LNCAP (cell line): Measurements from ENCODE around the gene RPUSD2.

Experiments
- CTCF ChIP-seq: fragments of 450-650 bp; IDR thresholded peaks from 2 replicates; pipeline ENCODE4 v1.5.1; 2017; ENCODE audit warnings: mild to moderate bottlenecking

RPUSD2 gene

GRCh38 chr15:40593588-40594428 is 24.7 kb downstream of the RPUSD2 start, which contains the start of gene KNL1:
Gene KNL1 (plus strand): TSS chr15:40594249. CDS start chr15:40602932, 8,683 bp downstream.
- TF ChIP-seq CTCF, result no peak

DNA sequence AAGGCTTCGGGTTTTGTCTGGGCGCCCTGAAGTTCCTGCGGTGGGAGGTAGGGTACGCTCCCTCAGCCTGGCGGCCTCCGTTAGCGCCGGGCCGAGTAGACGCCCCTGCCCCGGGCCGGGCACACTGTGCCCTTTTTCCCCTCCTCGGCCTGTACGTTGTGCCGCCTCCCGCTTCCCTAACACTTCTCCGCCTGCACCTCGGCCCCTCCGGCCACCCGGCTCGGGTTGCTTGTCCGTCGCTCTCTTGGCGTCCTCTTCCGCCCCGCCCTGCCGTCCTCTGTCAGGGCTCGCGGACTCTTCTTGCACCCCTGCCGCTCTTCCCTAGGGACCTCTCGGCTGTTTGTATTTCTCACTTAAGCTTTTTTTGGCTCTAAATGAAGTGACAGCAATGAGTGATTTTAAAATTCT is 25.3 kb downstream of the RPUSD2 start:
- no peak for TF ChIP-seq CTCF

DNA sequence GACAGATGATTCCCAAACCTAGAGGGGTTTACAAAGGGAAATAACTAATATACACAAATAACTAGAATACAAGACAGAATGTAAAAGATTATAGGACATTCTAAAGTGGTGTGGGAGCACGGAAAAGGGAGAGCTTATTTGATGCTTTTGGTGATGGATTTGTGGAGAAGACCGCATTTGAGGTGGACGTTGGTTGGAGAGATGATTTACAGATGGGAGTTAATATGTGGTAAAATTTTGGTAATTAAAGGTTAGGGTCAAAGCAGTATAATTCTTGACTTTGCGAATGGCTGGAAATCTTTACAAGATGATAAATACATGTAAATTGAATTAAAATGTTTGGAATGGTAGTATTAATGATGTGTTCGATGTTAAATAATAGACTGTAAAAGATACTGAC is 26.1 kb downstream of the RPUSD2 start:
- TF ChIP-seq CTCF, result no peak

DNA sequence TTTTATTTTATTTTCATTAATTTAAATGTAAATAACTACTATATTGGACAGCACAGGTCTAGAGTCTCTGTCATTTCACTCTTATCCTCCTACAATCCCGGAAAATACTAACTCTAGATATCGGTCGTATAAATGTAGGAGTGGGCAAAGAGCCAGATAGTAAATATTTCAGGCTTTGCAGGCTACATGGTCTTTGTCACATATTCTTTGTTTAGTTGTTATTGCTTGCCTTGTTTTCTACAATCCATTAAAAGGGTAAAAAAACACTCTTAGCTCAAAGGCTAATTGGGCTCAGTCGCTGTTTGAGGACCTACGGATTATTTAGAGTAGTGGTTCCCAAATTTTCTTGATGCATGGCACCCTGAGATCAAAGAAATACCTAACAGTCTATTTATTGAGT is 26.7 kb downstream of the RPUSD2 start:
- no peak for TF ChIP-seq CTCF

- no peak for TF ChIP-seq CTCF
Measured at GRCh38 chr15:40597024-40597423, 27.9 kb downstream of the RPUSD2 start.

- no peak for TF ChIP-seq CTCF
Measured at GRCh38 chr15:40598126-40598525, 29.0 kb downstream of the RPUSD2 start.

DNA sequence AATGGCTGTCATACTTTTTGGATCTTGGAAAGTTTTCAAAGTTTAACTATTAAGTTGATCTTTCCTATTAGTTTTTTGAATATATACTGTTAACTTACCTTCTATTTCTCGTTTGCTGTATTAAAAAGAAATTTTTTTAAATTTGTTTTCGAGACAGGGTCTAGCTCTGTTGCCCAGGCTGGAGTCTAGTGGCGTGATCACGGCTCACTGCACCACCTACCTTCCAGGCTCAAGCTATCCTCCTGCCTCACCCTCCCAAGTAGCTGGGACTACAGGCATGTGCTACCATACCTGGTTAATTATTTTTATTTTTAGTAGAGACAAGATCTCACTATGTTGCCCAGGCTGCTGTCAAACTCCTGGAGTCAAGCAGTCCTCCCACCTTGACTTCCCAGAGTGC is 29.6 kb downstream of the RPUSD2 start:
- TF ChIP-seq CTCF, result no peak
